MM.1S (cell line): ENCODE results near the gene LRRK1.

Experiments
- CTCF ChIP-seq: fragments of 300-600 bp; sonication (generic); IDR thresholded peaks from 2 replicates; pipeline ENCODE4 v1.5.1; 2016; ENCODE audit warnings: antibody characterized with exemption, low read length, mixed read lengths
- EZH2 ChIP-seq: fragments of 300-600 bp; sonication (generic); optimal IDR thresholded peaks from 2 replicates; pipeline ENCODE3; 2017; ENCODE audit warnings: low read depth, mild to moderate bottlenecking, antibody characterized with exemption, low read length, mixed read lengths
- EZH2phosphoT487 ChIP-seq: fragments of 300-600 bp; sonication (generic); IDR thresholded peaks from 2 replicates; pipeline ENCODE4 v1.6.1; 2018; ENCODE audit warnings: antibody characterized with exemption, low read length

DNA sequence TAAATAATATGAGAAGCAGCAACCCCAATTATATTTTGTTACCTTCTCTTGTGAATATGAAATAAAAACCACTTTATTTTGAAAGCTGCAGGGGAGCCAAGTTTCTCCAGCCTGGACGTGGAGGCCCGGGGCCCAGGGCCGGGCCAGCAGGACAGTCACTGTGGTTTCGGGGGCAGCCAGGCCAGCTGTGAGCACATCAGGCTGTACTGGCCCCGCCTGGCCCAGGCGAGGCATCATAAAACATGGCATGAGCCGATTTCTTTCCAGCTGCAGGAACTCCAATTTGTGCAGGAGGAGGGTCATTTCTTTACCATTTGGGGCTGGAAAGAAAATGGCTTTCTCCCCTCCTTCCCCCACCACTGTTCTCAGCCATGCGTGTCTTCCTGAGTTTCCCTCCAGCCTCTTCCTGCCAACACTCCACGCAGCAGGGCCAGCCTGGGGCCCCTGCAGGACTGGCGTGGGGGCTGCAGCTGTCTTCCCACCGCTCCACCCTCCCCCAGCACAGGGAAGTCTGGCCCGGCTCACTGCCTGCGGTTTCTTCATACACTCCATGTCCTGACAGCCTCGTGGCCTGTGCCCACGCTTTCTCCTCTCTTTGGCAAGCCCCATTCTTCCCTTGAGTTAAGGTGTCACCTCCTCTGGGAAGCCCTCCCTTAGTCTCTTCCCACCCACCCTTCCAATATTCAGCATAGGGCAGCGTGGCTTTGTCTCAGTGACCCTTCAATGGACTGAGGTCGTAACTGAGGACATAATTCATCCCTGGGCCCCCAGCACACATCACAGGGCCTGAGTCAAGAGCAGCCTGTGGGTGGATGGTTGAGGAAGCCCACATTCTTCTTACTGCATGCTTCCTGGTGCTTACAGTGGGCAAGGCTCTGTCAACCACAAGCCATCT, 196.9 kb downstream of the LRRK1 start:
- TF ChIP-seq EZH2phosphoT487 (no peak), CTCF (no peak), EZH2 (no peak)
